GM18907 (cell line): ENCODE data around the gene CCDC32.
A peak's percentile ranks its signal among the peaks of the same experiment; 100 is the strongest.

Experiments used
- ATAC-seq: cut with Tn5 transposase; IDR thresholded peaks from one replicate; pipeline ENCODE4 v1.9.1; 2021; ENCODE audit warnings: mild to moderate bottlenecking, moderate library complexity; ENCODE audit not compliant: unreplicated experiment

Gene CCDC32

GRCh38 chr15:40513609-40514008, 51.2 kb downstream of the CCDC32 start:
- ATAC-seq = no peak

DNA sequence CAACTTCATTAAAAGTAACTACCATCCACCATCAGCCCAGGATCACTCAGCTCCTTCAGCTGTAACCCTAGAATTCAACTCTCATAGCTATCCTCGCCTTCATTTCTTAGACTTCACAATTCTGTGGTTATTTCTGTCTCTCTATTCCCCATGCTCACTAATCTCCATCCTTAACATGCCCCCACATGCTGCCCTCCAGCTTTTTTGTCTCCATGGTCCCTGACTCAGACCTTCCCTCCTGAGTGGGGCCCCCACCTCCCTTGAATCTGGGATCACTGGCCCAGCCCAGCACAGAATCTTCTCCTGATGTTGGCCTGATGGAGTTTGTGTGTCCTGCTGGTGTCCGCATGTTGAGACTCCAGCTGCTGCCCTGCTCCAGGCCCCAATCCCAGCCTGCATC, 52.4 kb downstream of the CCDC32 start:
- no peak for ATAC-seq

DNA sequence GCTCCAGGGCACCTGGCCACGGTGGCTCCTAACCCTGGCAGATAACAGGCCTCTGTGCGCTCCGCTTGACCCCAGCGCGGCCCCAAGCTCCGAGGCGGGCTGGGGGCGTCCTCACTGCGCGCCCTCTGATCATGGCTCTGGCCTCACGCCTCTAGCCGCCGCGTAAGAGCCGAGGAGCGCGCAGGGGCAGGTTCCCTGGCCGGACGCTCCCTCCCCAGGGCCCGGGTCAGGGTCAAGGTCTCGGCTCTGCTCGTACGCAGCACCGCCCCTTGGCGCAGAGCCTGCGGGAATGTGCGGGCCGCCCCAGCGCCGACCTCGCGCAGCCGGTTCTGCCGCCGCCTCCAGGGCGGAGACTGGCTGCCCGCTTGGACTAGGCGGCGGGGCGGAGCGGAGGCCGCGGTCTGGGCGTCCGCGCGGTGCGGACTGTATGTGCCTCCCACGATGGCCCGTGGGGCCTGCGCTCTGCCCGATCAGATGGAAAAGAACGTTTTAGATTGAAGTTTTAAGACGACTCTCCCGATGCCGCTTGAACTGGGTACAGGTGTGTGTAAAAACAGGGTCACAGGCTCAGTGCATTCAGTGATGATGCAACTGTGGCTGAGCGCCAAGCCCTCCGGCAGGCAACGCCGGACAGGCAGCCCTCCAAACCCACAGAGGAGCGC, 53.2 kb downstream of the CCDC32 start:
- ATAC-seq = peak; percentile 51

GRCh38 chr15:40511093-40511471, 53.8 kb downstream of the CCDC32 start:
- peak; percentile 54 for ATAC-seq

GRCh38 chr15:40510201-40510600, 54.6 kb downstream of the CCDC32 start:
- ATAC-seq = no peak

DNA sequence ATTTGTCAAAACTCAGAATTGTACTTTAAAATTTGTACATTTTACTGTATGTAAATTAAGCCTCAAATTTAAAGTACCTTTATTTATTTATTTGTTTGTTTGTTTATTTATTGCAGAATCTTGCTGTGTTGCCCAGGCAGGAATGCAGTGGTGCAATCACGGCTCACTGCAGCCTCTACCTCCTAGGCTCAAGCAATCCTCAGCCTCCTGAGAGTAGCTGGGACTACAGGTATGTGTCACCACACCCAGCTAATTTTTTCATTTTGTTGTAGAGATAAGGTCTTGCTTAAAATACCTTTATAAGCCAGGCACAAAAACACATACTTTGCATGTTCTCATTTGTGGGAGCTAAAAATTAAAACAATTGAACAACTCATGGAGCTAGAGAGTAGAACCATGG, 56.6 kb downstream of the CCDC32 start:
- ATAC-seq = no peak

- ATAC-seq = peak; percentile 64
Measured at GRCh38 chr15:40506964-40507571, 57.8 kb downstream of the CCDC32 start.
